ENCODE measurements around the gene SCD5.

The SCD5 gene

DNA sequence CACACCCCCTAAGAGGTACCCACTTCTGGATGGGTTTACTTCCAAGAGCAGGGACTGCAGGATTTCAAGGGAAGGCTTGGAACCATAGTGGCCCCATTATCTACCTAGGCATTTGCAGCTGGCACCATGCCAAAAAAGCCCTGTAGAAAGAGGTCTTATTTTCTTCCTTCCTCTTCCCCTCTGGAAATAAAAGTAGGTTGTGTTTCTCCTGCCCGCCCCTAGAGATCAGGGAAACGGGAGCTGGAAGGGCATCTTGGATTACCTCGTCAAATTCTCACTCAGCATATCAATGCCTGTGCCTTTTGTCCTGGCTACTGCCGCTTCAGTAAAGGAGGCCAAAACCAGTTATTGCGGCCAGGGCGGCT, 1.6 kb downstream of the SCD5 start:
- peak overlapping the region; percentile 71 for H3K4me3 ChIP-seq (ENCODE audit: low read depth, low read length)
- TF ChIP-seq, protein P1, sequence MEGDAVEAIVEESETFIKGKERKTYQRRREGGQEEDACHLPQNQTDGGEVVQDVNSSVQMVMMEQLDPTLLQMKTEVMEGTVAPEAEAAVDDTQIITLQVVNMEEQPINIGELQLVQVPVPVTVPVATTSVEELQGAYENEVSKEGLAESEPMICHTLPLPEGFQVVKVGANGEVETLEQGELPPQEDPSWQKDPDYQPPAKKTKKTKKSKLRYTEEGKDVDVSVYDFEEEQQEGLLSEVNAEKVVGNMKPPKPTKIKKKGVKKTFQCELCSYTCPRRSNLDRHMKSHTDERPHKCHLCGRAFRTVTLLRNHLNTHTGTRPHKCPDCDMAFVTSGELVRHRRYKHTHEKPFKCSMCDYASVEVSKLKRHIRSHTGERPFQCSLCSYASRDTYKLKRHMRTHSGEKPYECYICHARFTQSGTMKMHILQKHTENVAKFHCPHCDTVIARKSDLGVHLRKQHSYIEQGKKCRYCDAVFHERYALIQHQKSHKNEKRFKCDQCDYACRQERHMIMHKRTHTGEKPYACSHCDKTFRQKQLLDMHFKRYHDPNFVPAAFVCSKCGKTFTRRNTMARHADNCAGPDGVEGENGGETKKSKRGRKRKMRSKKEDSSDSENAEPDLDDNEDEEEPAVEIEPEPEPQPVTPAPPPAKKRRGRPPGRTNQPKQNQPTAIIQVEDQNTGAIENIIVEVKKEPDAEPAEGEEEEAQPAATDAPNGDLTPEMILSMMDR (IDR thresholded peaks at IDR 0.05; ENCODE audit: low read depth, low read length): no peak

DNA sequence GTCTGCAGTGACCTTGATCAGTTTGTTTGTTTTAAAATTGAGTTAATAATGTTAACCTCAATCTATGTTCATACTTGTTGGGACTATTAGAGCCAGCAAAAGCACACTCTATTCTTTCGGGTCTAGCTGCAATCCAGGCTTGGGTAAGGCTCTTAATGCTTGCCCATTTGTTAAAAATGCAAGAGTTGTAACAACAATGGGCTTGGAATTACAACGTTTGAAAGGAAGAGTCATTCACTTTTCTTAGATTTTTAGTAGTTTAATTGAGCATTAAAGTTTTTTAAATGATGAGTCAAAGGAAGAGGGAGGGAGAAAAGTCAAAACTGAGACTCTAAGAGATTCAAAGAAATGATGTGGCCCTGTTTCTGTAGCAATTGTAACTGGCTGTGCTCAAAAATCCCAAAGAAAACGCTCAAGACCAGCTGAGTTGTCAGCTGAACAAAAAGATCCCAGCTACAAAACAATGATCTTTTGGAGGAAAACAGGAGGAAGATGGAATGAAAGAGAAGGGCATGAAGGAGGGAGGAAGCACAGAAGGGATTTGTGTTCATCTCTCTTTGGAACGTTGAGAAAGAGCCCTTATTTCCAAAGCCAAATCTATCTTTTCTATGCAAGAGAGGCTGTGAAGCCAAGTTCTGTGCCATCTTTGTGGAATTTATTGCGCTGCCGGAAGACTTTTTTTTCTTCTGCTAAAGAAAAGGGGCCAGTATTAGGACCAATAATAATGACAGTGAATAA, 5.5 kb downstream of the SCD5 start:
- no peak overlapping the region for H3K4me3 ChIP-seq (ENCODE audit: low read depth, low read length)
- TF ChIP-seq, protein P1 (IDR thresholded peaks at IDR 0.05; ENCODE audit: low read depth, low read length): no peak

DNA sequence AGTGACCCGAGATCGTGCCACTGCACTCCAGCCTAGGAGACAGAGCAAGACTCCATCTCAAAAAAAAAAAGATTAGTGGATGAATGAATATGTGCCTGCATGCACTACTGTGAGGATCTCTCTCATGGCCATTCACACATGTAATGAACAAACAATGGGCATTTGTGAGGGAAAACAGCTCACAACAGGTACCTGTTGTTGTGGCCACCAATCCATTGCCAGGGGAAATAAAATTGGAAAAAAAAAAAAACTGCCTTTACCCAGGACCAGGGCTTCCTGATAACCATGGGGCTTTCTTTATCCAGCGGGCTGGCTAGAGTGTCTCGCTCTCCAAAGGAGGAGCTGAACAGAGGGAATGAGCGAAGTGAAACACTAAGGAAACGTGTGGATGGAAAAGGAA, 7.4 kb downstream of the SCD5 start:
- TF ChIP-seq, protein P1 (IDR thresholded peaks at IDR 0.05; ENCODE audit: low read depth, low read length): no peak
- no peak overlapping the region for H3K4me3 ChIP-seq (ENCODE audit: low read depth, low read length)

DNA sequence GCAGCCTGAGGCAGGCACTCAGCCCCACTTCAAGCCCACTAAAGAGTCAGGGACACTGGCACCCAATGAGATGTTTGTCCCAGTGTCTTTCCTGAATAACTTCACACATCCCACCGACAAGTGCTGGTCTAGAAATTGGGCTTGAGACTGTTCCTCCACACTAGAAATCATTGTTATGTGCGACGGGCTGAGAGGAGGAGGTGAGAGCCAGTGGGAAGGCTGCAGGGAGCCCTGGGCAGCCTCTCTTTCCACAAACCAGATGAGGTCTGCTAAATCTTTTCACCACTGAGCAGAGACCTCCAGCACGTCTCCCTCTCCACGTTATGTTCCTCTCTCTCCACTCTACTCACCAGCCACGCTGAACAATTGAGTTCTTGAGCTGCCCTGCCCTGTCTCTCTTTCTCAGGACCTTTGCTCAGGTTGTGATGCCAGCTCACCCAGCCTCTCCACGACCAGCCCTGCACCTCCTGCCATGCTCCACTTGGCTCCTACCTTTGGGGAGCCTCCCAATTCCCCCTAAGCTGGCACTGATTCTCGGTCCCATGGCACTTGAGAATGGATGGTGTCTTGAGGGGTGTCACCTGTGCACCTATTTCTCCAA, 8.4 kb downstream of the SCD5 start:
- TF ChIP-seq, protein P1 (IDR thresholded peaks at IDR 0.05; ENCODE audit: low read depth, low read length): no peak
- H3K4me3 ChIP-seq (ENCODE audit: low read depth, low read length): no peak overlapping the region

DNA sequence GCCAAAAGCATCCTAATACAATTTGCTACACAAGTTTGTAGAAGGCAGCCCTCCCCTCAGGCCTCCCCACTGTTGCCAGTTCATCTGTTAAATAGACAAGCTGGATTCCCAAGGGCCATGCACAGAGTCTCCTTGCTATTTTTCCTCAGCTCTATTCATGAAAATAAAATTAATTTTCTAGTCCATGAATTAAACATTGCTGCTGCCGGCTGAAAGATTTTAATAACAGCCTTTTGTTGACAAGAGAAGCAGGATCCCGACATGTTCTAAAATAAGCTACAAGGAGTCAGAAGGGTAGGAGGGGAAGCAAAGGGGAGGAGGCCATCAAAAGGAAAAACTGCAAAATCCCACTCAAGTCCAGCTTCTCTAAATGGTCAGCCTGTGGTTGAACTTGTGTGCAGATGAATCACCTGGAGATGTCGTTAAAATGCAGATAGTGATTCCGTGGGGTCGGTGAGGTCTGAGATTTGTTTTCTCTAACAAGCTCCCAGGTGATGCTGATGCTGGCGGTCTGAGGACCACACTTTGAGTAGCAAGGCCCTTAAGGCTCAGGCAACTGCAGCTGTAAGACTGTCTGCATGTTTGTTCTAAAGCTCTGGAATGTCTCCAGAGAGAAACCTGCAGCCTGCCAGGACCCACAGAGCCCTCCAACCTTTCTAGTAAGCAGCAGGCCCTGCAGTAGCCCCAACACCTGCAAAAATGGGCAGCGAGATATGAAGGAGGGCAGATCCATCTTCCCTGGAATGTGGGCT, 9.4 kb downstream of the SCD5 start:
- TF ChIP-seq, protein P1 (IDR thresholded peaks at IDR 0.05; ENCODE audit: low read depth, low read length): no peak

DNA sequence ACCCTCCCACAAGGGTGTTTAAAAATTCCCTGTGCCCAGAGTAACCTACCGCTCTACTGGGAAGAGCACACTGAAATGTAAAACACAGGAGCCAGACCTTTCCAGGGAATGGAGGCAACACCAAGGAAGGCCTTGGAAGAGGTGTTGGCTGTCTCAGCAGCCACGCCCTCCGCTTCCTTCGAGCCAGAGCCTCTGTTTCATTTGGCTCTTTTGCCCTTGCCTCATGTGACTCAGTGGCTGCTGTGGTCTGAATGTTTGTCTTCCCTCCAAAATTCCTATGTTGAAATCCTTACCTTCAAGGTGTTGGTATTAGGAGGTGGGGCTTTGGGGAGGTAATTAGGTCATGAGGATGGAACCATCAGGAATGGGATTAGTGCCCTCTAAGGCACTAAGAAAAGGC, 11.3 kb downstream of the SCD5 start:
- no peak overlapping the region for H3K4me3 ChIP-seq (ENCODE audit: low read depth, low read length)
- TF ChIP-seq, protein P1 (IDR thresholded peaks at IDR 0.05; ENCODE audit: low read depth, low read length): no peak

More for the DNA sequence above, 9.4 kb downstream of the SCD5 start:
- no peak overlapping the region for H3K4me3 ChIP-seq (ENCODE audit: low read depth, low read length)

DNA sequence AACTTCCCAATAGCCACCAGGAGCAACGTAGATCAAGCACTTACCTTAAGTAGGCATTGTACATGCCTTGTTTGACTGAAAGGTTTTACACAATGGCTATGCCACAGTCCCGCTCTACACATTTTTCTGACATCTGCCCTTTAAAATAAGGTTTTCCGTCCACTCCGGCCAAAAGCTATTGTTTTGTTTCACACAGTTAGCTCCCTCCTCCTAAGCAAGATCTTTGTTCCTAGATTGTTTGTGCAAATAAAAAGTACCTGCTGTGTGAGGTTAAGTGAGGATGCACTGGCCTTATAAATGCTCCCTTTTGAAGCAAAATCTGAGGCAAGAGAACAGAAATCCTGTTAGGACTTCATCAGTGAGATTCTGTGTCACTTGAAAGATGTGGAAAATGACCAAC, 11.8 kb downstream of the SCD5 start:
- H3K4me3 ChIP-seq (ENCODE audit: low read depth, low read length): no peak overlapping the region
- TF ChIP-seq, protein P1 (IDR thresholded peaks at IDR 0.05; ENCODE audit: low read depth, low read length): no peak

Measured in WI38 (cell line).